ENCODE results near the gene DNAI4. TPM values are rescaled to one million over a fixed set of nuclear protein-coding genes. Genes with fewer than 3 reads are reported as not detected.
"Not testable (repeated sequence)": the region's sequence is repeated elsewhere in the genome, so short reads cannot be mapped to it uniquely, and the experiment has no call there.

Gene DNAI4
- polyA plus RNA-seq, 1 of the 3 experiments (the other 2 are of a cell fraction), result 1.3 TPM

DNA sequence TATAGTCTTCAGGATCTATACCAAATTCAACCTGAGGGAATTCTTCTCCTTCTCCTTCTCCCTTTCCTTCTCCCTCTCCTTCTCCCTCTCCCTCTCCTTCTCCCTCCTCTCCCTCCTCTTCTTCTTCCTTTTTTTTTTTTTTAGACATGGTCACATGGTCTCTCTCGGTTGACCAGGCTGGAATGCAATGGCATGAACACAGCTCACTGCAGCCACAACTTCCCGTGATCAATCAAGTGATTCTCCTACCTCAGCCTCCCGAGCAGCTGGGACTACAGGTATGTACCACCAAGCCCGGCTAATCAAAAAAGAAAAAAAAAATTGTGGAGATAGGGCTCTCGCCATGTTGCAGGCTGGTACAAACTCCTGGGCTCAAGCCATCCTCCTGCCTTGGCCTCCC lies 51.5 kb downstream of the DNAI4 start:
- CTCF ChIA-PET, result no interaction called here
- 76% methylated on average over 5 of the region's 5 CpGs for WGBS (ENCODE audit: low lambda C conversion rate)

DNA sequence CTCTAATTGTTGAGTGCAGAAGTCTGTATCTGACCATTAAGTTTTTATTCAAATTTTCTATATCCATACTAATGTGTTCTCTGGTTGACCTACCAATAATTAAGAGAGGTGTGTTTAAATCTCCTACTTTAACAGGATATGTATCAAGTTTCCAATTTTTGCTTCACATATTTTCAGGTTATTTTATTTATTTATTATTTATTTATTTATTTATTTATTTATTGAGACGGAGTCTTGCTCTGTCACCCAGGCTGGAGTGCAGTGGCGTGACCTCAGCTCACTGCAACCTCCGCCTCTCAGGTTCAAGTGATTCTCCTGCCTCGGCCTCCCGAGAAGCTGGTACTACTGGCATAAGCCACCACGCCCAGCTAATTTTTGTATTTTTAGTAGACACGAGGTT lies 52.6 kb downstream of the DNAI4 start:
- CTCF ChIA-PET; H3K27ac ChIP-seq (ENCODE audit: low read depth in 2 of 2, low read length in 1 of 2); H3K27me3 ChIP-seq (ENCODE audit: insufficient read depth); H3K9me3 ChIP-seq; H3K79me2 ChIP-seq (ENCODE audit: insufficient read depth); H2AFZ ChIP-seq (ENCODE audit: low read depth); H3K9ac ChIP-seq; H3K9me2 ChIP-seq; H3K4me3 ChIP-seq (ENCODE audit: low read depth in 2 of 2, low read length in 1 of 2); H3F3A ChIP-seq (replicated peaks; ENCODE audit: insufficient read depth); H3K4me2 ChIP-seq; H4K20me1 ChIP-seq (ENCODE audit: insufficient read depth); H3K36me3 ChIP-seq (replicated peaks in 1 of 2; ENCODE audit: control insufficient read depth in 1 of 2, insufficient read depth in 2 of 2, low read length in 1 of 2); DNase-seq; H3K4me1 ChIP-seq (ENCODE audit: control insufficient read depth in 1 of 2, insufficient read depth in 2 of 2, low read depth in 1 of 2, low read length in 1 of 2); POLR2A ChIA-PET: not testable (repeated sequence)
- 91% methylated on average over 7 of the region's 7 CpGs for WGBS (ENCODE audit: low lambda C conversion rate)

More for the DNA sequence above, 51.5 kb downstream of the DNAI4 start:
- Histone ChIP-seq H3K9me3 (no peaks in the 10 kb centered on the region), H3K9me2 (no peaks in the 10 kb centered on the region), H3K27me3 (ENCODE audit: insufficient read depth) (no peaks in the 10 kb centered on the region), H3K4me2 (no peak overlapping the region), H4K20me1 (ENCODE audit: insufficient read depth) (no peaks in the 10 kb centered on the region), H3K27ac (ENCODE audit: low read depth in 2 of 2, low read length in 1 of 2) (no peak overlapping the region), H3K4me3 (ENCODE audit: low read depth in 2 of 2, low read length in 1 of 2) (no peak overlapping the region), H3K36me3 (replicated peaks in 1 of 2; ENCODE audit: control insufficient read depth in 1 of 2, insufficient read depth in 2 of 2, low read length in 1 of 2) (peaks cover 0 to 2% of the 10 kb centered on the region in 2 experiments), H3K4me1 (ENCODE audit: control insufficient read depth in 1 of 2, insufficient read depth in 2 of 2, low read depth in 1 of 2, low read length in 1 of 2) (no peaks in the 10 kb centered on the region), H3K9ac (no peak overlapping the region), H3K79me2 (ENCODE audit: insufficient read depth) (no peaks in the 10 kb centered on the region), H2AFZ (ENCODE audit: low read depth) (no peak overlapping the region), H3F3A (replicated peaks; ENCODE audit: insufficient read depth) (no peaks in the 10 kb centered on the region)
- TF ChIP-seq TAF1 (IDR thresholded peaks at IDR 0.05; ENCODE audit: borderline replicate concordance, low read depth, low read length) (no peak), RFX5 (IDR thresholded peaks at IDR 0.05; ENCODE audit: low read length) (no peak), FOXM1 (IDR thresholded peaks at IDR 0.05; ENCODE audit: low read depth) (no peak), GATA2 (CRISPR knock-in tag; IDR thresholded peaks at IDR 0.05) (no peak)
- TF ChIP-seq, protein P1, sequence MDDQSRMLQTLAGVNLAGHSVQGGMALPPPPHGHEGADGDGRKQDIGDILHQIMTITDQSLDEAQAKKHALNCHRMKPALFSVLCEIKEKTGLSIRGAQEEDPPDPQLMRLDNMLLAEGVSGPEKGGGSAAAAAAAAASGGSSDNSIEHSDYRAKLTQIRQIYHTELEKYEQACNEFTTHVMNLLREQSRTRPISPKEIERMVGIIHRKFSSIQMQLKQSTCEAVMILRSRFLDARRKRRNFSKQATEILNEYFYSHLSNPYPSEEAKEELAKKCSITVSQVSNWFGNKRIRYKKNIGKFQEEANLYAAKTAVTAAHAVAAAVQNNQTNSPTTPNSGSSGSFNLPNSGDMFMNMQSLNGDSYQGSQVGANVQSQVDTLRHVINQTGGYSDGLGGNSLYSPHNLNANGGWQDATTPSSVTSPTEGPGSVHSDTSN (IDR thresholded peaks at IDR 0.05), result no peak
- no peak for DNase-seq
- POLR2A ChIA-PET, result no interaction called here

DNA sequence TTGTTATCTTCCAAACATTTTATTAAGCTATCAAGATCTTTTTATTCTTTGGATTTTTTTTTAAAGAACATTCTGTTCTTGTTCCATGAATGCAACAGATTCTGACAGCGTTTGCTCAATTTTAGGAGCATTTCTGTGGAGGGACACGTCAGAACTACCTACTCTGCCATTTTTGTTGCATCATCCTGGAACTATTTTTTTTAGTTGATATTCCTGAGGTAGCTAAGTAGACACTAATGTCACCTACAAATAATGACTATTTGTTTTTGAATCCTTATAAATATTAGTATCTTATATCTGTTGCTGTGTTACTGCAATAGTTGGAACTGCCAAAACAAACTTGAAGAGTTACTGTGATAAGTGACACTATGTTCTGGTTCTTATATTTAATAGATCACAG lies 57.2 kb downstream of the DNAI4 start:
- ChIA-PET POLR2A (no interaction called here), CTCF (no interaction called here)
- Histone ChIP-seq H4K20me1 (ENCODE audit: insufficient read depth) (no peaks in the 10 kb centered on the region), H3K79me2 (ENCODE audit: insufficient read depth) (no peaks in the 10 kb centered on the region), H3K4me3 (ENCODE audit: low read depth in 2 of 2, low read length in 1 of 2) (no peak overlapping the region), H3F3A (replicated peaks; ENCODE audit: insufficient read depth) (no peaks in the 10 kb centered on the region), H3K27me3 (ENCODE audit: insufficient read depth) (no peaks in the 10 kb centered on the region), H2AFZ (ENCODE audit: low read depth) (no peak overlapping the region), H3K9me3 (no peaks in the 10 kb centered on the region), H3K9ac (no peak overlapping the region), H3K4me2 (no peak overlapping the region), H3K36me3 (replicated peaks in 1 of 2; ENCODE audit: control insufficient read depth in 1 of 2, insufficient read depth in 2 of 2, low read length in 1 of 2) (no peaks in the 10 kb centered on the region), H3K4me1 (ENCODE audit: control insufficient read depth in 1 of 2, insufficient read depth in 2 of 2, low read depth in 1 of 2, low read length in 1 of 2) (no peaks in the 10 kb centered on the region), H3K9me2 (no peaks in the 10 kb centered on the region), H3K27ac (ENCODE audit: low read depth in 2 of 2, low read length in 1 of 2) (no peak overlapping the region)
- DNase-seq, result no peak
- 76% methylated on average over 2 of the region's 2 CpGs for WGBS (ENCODE audit: low lambda C conversion rate)
- TF ChIP-seq SIN3A (IDR thresholded peaks at IDR 0.05; ENCODE audit: borderline replicate concordance, low read depth, low read length) (no peak), NFIC (IDR thresholded peaks at IDR 0.05; ENCODE audit: borderline replicate concordance) (no peak), RXRA (IDR thresholded peaks at IDR 0.05; ENCODE audit: borderline replicate concordance, low read depth) (no peak), RCOR1 (IDR thresholded peaks at IDR 0.05; ENCODE audit: low read length) (no peak), TAF1 (IDR thresholded peaks at IDR 0.05; ENCODE audit: borderline replicate concordance, low read depth, low read length) (no peak), FOXJ3 (CRISPR knock-in tag; IDR thresholded peaks at IDR 0.05) (no peak), TEAD4 (IDR thresholded peaks at IDR 0.05; ENCODE audit: borderline replicate concordance, insufficient read depth) (no peak), CHD2 (IDR thresholded peaks at IDR 0.05; ENCODE audit: low read length, partially characterized antibody) (no peak), EP300 (IDR thresholded peaks at IDR 0.05; ENCODE audit: borderline replicate concordance in 1 of 2, low read depth in 1 of 2, low read length in 1 of 2) (no peak), POLR2AphosphoS5 (IDR thresholded peaks at IDR 0.05; ENCODE audit: low read depth, low read length) (no peak), JUND (IDR thresholded peaks at IDR 0.05) (no peak)
- TF ChIP-seq, protein P2, sequence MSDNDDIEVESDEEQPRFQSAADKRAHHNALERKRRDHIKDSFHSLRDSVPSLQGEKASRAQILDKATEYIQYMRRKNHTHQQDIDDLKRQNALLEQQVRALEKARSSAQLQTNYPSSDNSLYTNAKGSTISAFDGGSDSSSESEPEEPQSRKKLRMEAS (IDR thresholded peaks at IDR 0.05; ENCODE audit: low read depth), result no peak
- TF ChIP-seq, protein P3, sequence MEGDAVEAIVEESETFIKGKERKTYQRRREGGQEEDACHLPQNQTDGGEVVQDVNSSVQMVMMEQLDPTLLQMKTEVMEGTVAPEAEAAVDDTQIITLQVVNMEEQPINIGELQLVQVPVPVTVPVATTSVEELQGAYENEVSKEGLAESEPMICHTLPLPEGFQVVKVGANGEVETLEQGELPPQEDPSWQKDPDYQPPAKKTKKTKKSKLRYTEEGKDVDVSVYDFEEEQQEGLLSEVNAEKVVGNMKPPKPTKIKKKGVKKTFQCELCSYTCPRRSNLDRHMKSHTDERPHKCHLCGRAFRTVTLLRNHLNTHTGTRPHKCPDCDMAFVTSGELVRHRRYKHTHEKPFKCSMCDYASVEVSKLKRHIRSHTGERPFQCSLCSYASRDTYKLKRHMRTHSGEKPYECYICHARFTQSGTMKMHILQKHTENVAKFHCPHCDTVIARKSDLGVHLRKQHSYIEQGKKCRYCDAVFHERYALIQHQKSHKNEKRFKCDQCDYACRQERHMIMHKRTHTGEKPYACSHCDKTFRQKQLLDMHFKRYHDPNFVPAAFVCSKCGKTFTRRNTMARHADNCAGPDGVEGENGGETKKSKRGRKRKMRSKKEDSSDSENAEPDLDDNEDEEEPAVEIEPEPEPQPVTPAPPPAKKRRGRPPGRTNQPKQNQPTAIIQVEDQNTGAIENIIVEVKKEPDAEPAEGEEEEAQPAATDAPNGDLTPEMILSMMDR (IDR thresholded peaks at IDR 0.05), result no peak
- TF ChIP-seq, protein P4, sequence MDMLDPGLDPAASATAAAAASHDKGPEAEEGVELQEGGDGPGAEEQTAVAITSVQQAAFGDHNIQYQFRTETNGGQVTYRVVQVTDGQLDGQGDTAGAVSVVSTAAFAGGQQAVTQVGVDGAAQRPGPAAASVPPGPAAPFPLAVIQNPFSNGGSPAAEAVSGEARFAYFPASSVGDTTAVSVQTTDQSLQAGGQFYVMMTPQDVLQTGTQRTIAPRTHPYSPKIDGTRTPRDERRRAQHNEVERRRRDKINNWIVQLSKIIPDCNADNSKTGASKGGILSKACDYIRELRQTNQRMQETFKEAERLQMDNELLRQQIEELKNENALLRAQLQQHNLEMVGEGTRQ (IDR thresholded peaks at IDR 0.05; ENCODE audit: borderline replicate concordance, low read depth, low read length), result no peak
- TF ChIP-seq, protein P5, sequence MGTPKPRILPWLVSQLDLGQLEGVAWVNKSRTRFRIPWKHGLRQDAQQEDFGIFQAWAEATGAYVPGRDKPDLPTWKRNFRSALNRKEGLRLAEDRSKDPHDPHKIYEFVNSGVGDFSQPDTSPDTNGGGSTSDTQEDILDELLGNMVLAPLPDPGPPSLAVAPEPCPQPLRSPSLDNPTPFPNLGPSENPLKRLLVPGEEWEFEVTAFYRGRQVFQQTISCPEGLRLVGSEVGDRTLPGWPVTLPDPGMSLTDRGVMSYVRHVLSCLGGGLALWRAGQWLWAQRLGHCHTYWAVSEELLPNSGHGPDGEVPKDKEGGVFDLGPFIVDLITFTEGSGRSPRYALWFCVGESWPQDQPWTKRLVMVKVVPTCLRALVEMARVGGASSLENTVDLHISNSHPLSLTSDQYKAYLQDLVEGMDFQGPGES (IDR thresholded peaks at IDR 0.05; ENCODE audit: low read depth, low read length), result no peak
